ENCODE data around the gene SNX9.
"Not testable (repeated sequence)": the region's sequence is repeated elsewhere in the genome, so short reads cannot be mapped to it uniquely, and the experiment has no call there.

Gene SNX9

GRCh38 chr6:157946053-157946617, 123.1 kb downstream of the SNX9 start:
- Histone ChIP-seq H3K18ac (ENCODE audit: low read length) (no peak overlapping the region), H2AK5ac (ENCODE audit: low read length) (no peak overlapping the region), H3K79me1 (ENCODE audit: low read length) (no peaks in the 10 kb centered on the region), H3K27me3 (ENCODE audit: insufficient read depth, low read length, poor library complexity) (no peaks in the 10 kb centered on the region), H2BK15ac (replicated peaks; ENCODE audit: low read depth) (no peak overlapping the region), H2BK5ac (ENCODE audit: low read length) (no peak overlapping the region), H4K5ac (ENCODE audit: low read length) (no peak overlapping the region), H3K4me1 (ENCODE audit: control insufficient read depth, low read depth, low read length) (no peaks in the 10 kb centered on the region), H3K4ac (ENCODE audit: low read depth, low read length) (no peak overlapping the region), H4K8ac (ENCODE audit: low read depth, low read length) (no peak overlapping the region), H3K79me2 (ENCODE audit: control insufficient read depth, insufficient read depth, low read length) (no peaks in the 10 kb centered on the region), H3K4me3 (ENCODE audit: low read length) (no peak overlapping the region), H3K36me3 (ENCODE audit: control insufficient read depth, insufficient read depth, low read length) (peaks cover 11% of the 10 kb centered on the region), H2BK120ac (ENCODE audit: low read depth, low read length) (no peak overlapping the region), H3K56ac (ENCODE audit: low read length) (no peak overlapping the region), H3K4me2 (ENCODE audit: low read length) (no peak overlapping the region), H3K9ac (ENCODE audit: low read length) (no peak overlapping the region), H3K23ac (ENCODE audit: low read length) (no peak overlapping the region), H3K27ac (ENCODE audit: low read depth, low read length) (no peak overlapping the region)
- no CpG with 5 or more reads among the region's 6 CpGs for WGBS (ENCODE audit: extremely low coverage, insufficient coverage, low lambda C conversion rate)
- no peak for DNase-seq

GRCh38 chr6:157946865-157947532, 124.0 kb downstream of the SNX9 start:
- DNase-seq, result peak; percentile 59
- no CpG with 5 or more reads among the region's 5 CpGs for WGBS (ENCODE audit: extremely low coverage, insufficient coverage, low lambda C conversion rate)

GRCh38 chr6:157950899-157951298, 127.9 kb downstream of the SNX9 start:
- H3K4me2 ChIP-seq (ENCODE audit: low read length); H2BK120ac ChIP-seq (ENCODE audit: low read depth, low read length); H2BK5ac ChIP-seq (ENCODE audit: low read length); H2BK15ac ChIP-seq (replicated peaks; ENCODE audit: low read depth); H3K23ac ChIP-seq (ENCODE audit: low read length); H3K27ac ChIP-seq (ENCODE audit: low read depth, low read length); H4K5ac ChIP-seq (ENCODE audit: low read length); H3K79me2 ChIP-seq (ENCODE audit: control insufficient read depth, insufficient read depth, low read length); H3K27me3 ChIP-seq (ENCODE audit: insufficient read depth, low read length, poor library complexity); H3K4me3 ChIP-seq (ENCODE audit: low read length); H3K79me1 ChIP-seq (ENCODE audit: low read length); H3K56ac ChIP-seq (ENCODE audit: low read length); H4K8ac ChIP-seq (ENCODE audit: low read depth, low read length); H3K36me3 ChIP-seq (ENCODE audit: control insufficient read depth, insufficient read depth, low read length); H2AK5ac ChIP-seq (ENCODE audit: low read length); H3K18ac ChIP-seq (ENCODE audit: low read length); H3K4me1 ChIP-seq (ENCODE audit: control insufficient read depth, low read depth, low read length); H3K9ac ChIP-seq (ENCODE audit: low read length); H3K4ac ChIP-seq (ENCODE audit: low read depth, low read length); DNase-seq: not testable (repeated sequence)
- no CpG with 5 or more reads among the region's 1 CpG for WGBS (ENCODE audit: extremely low coverage, insufficient coverage, low lambda C conversion rate)

More at GRCh38 chr6:157946865-157947532, 124.0 kb downstream of the SNX9 start:
- no peaks in the 10 kb centered on the region for H3K79me1 ChIP-seq (ENCODE audit: low read length)
- no peak overlapping the region for H4K8ac ChIP-seq (ENCODE audit: low read depth, low read length)
- no peak overlapping the region for H2AK5ac ChIP-seq (ENCODE audit: low read length)
- no peak overlapping the region for H3K23ac ChIP-seq (ENCODE audit: low read length)
- H2BK15ac ChIP-seq (replicated peaks; ENCODE audit: low read depth), result no peak overlapping the region
- peaks cover 7% of the 10 kb centered on the region for H3K36me3 ChIP-seq (ENCODE audit: control insufficient read depth, insufficient read depth, low read length)
- H3K27me3 ChIP-seq (ENCODE audit: insufficient read depth, low read length, poor library complexity), result no peaks in the 10 kb centered on the region
- no peak overlapping the region for H3K9ac ChIP-seq (ENCODE audit: low read length)
- no peak overlapping the region for H3K4me3 ChIP-seq (ENCODE audit: low read length)
- no peak overlapping the region for H2BK5ac ChIP-seq (ENCODE audit: low read length)
- no peak overlapping the region for H2BK120ac ChIP-seq (ENCODE audit: low read depth, low read length)
- no peaks in the 10 kb centered on the region for H3K4me1 ChIP-seq (ENCODE audit: control insufficient read depth, low read depth, low read length)
- H3K18ac ChIP-seq (ENCODE audit: low read length), result no peak overlapping the region
- H3K79me2 ChIP-seq (ENCODE audit: control insufficient read depth, insufficient read depth, low read length), result no peaks in the 10 kb centered on the region
- H4K5ac ChIP-seq (ENCODE audit: low read length), result no peak overlapping the region
- H3K4me2 ChIP-seq (ENCODE audit: low read length), result no peak overlapping the region
- H3K27ac ChIP-seq (ENCODE audit: low read depth, low read length), result no peak overlapping the region
- H3K4ac ChIP-seq (ENCODE audit: low read depth, low read length), result no peak overlapping the region
- H3K56ac ChIP-seq (ENCODE audit: low read length), result no peak overlapping the region

GRCh38 chr6:157951828-157952227, 128.8 kb downstream of the SNX9 start:
- Histone ChIP-seq H3K79me2 (ENCODE audit: control insufficient read depth, insufficient read depth, low read length) (no peaks in the 10 kb centered on the region), H3K4ac (ENCODE audit: low read depth, low read length) (no peak overlapping the region), H3K79me1 (ENCODE audit: low read length) (no peaks in the 10 kb centered on the region), H3K27me3 (ENCODE audit: insufficient read depth, low read length, poor library complexity) (no peaks in the 10 kb centered on the region), H3K18ac (ENCODE audit: low read length) (no peak overlapping the region), H3K27ac (ENCODE audit: low read depth, low read length) (no peak overlapping the region), H4K5ac (ENCODE audit: low read length) (no peak overlapping the region), H2BK120ac (ENCODE audit: low read depth, low read length) (no peak overlapping the region), H3K9ac (ENCODE audit: low read length) (no peak overlapping the region), H3K56ac (ENCODE audit: low read length) (no peak overlapping the region), H2BK15ac (replicated peaks; ENCODE audit: low read depth) (no peak overlapping the region), H3K36me3 (ENCODE audit: control insufficient read depth, insufficient read depth, low read length) (no peaks in the 10 kb centered on the region), H3K23ac (ENCODE audit: low read length) (no peak overlapping the region), H2BK5ac (ENCODE audit: low read length) (no peak overlapping the region), H3K4me2 (ENCODE audit: low read length) (no peak overlapping the region), H3K4me3 (ENCODE audit: low read length) (no peak overlapping the region), H4K8ac (ENCODE audit: low read depth, low read length) (no peak overlapping the region), H3K4me1 (ENCODE audit: control insufficient read depth, low read depth, low read length) (no peaks in the 10 kb centered on the region), H2AK5ac (ENCODE audit: low read length) (no peak overlapping the region)
- DNase-seq, result no peak
- WGBS (ENCODE audit: extremely low coverage, insufficient coverage, low lambda C conversion rate), result no CpG with 5 or more reads among the region's 9 CpGs

GRCh38 chr6:157952861-157953351, 129.9 kb downstream of the SNX9 start:
- H3K56ac ChIP-seq (ENCODE audit: low read length), result no peak overlapping the region
- H3K79me2 ChIP-seq (ENCODE audit: control insufficient read depth, insufficient read depth, low read length), result no peaks in the 10 kb centered on the region
- no peak overlapping the region for H2BK15ac ChIP-seq (replicated peaks; ENCODE audit: low read depth)
- no peaks in the 10 kb centered on the region for H3K27me3 ChIP-seq (ENCODE audit: insufficient read depth, low read length, poor library complexity)
- no peak overlapping the region for H3K27ac ChIP-seq (ENCODE audit: low read depth, low read length)
- no peak overlapping the region for H4K5ac ChIP-seq (ENCODE audit: low read length)
- no peak overlapping the region for H3K9ac ChIP-seq (ENCODE audit: low read length)
- H3K18ac ChIP-seq (ENCODE audit: low read length), result no peak overlapping the region
- H4K8ac ChIP-seq (ENCODE audit: low read depth, low read length), result no peak overlapping the region
- no peaks in the 10 kb centered on the region for H3K4me1 ChIP-seq (ENCODE audit: control insufficient read depth, low read depth, low read length)
- no CpG with 5 or more reads among the region's 7 CpGs for WGBS (ENCODE audit: extremely low coverage, insufficient coverage, low lambda C conversion rate)
- H2BK5ac ChIP-seq (ENCODE audit: low read length), result no peak overlapping the region
- no peak overlapping the region for H2AK5ac ChIP-seq (ENCODE audit: low read length)
- H3K4me2 ChIP-seq (ENCODE audit: low read length), result no peak overlapping the region
- H3K23ac ChIP-seq (ENCODE audit: low read length), result no peak overlapping the region
- no peak overlapping the region for H3K4me3 ChIP-seq (ENCODE audit: low read length)
- no peak overlapping the region for H3K4ac ChIP-seq (ENCODE audit: low read depth, low read length)
- H3K79me1 ChIP-seq (ENCODE audit: low read length), result no peaks in the 10 kb centered on the region
- peak; percentile 17 for DNase-seq
- no peak overlapping the region for H2BK120ac ChIP-seq (ENCODE audit: low read depth, low read length)
- no peaks in the 10 kb centered on the region for H3K36me3 ChIP-seq (ENCODE audit: control insufficient read depth, insufficient read depth, low read length)
